OCI-LY1 (cell line): ENCODE results near the gene GMDS.

Experiments
- CTCF ChIP-seq: fragments of 200-600 bp; sonication (generic), shearing (Covaris generic); IDR thresholded peaks from 2 replicates; pipeline ENCODE4 v1.5.1; 2017; ENCODE audit warnings: mild to moderate bottlenecking, antibody characterized with exemption, low read length, moderate library complexity, mixed read lengths
- EZH2 ChIP-seq: fragments of 200-600 bp; sonication (generic), shearing (Covaris generic); IDR thresholded peaks from 2 replicates; pipeline ENCODE4 v1.8.0; 2017; ENCODE audit warnings: borderline replicate concordance, mixed run types, mild to moderate bottlenecking, antibody characterized with exemption, low read length, moderate library complexity, mixed read lengths

GRCh38 chr6:1864496-1864895 lies 380.9 kb downstream of the GMDS start:
- no peak for TF ChIP-seq CTCF
- TF ChIP-seq EZH2 = no peak
